LNCAP (cell line): ENCODE data around the gene PRPS1L1.

ENCODE experiments used
- CTCF ChIP-seq: fragments of 450-650 bp; IDR thresholded peaks from 2 replicates; pipeline ENCODE4 v1.5.1; 2017; ENCODE audit warnings: mild to moderate bottlenecking

The PRPS1L1 gene

GRCh38 chr7:18036783-18037182, 9.1 kb upstream of the PRPS1L1 start:
- no peak for TF ChIP-seq CTCF

GRCh38 chr7:18030758-18031157, 3.1 kb upstream of the PRPS1L1 start:
- no peak for TF ChIP-seq CTCF

GRCh38 chr7:18020138-18020715, 7.4 kb downstream of the PRPS1L1 start:
- TF ChIP-seq CTCF, result no peak

- no peak for TF ChIP-seq CTCF
Observed at GRCh38 chr7:18019555-18019954, 8.1 kb downstream of the PRPS1L1 start.

GRCh38 chr7:18018296-18019215, 9.1 kb downstream of the PRPS1L1 start:
- no peak for TF ChIP-seq CTCF

GRCh38 chr7:18016547-18017444, 10.8 kb downstream of the PRPS1L1 start:
- no peak for TF ChIP-seq CTCF

- TF ChIP-seq CTCF, result no peak
Observed at GRCh38 chr7:18013936-18014335, 13.7 kb downstream of the PRPS1L1 start.
